Measurements from ENCODE around the gene FBXW10.
"Not testable (repeated sequence)": the region's sequence is repeated elsewhere in the genome, so short reads cannot be mapped to it uniquely, and the experiment has no call there.

DNA sequence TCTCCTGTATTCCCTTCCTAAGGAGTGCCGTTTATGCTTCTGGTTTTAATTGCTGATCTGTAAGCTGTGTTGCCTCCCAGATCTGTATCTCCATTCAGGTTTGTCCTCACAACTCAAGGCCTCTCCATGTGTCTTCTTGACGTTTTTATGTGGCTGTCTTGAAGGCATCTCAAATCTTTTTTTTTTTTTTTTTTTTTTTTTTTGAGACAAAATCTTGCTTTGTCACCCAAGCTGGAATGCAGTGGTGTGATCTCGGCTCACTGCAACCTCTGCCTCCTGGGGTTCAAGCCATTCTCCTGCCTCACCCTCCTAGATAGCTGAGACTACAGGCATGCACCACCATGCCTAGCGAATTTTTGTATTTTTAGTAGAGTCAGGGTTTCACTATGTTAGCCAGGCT is 51.0 kb downstream of the FBXW10 start:
- TF ChIP-seq, protein P1, sequence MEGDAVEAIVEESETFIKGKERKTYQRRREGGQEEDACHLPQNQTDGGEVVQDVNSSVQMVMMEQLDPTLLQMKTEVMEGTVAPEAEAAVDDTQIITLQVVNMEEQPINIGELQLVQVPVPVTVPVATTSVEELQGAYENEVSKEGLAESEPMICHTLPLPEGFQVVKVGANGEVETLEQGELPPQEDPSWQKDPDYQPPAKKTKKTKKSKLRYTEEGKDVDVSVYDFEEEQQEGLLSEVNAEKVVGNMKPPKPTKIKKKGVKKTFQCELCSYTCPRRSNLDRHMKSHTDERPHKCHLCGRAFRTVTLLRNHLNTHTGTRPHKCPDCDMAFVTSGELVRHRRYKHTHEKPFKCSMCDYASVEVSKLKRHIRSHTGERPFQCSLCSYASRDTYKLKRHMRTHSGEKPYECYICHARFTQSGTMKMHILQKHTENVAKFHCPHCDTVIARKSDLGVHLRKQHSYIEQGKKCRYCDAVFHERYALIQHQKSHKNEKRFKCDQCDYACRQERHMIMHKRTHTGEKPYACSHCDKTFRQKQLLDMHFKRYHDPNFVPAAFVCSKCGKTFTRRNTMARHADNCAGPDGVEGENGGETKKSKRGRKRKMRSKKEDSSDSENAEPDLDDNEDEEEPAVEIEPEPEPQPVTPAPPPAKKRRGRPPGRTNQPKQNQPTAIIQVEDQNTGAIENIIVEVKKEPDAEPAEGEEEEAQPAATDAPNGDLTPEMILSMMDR (conservative IDR thresholded peaks at IDR 0.05; ENCODE audit: low read depth, low read length) = not testable (repeated sequence)
- TF ChIP-seq POLR2A (IDR thresholded peaks at IDR 0.05; ENCODE audit: low read depth, low read length); SMC3 (IDR thresholded peaks at IDR 0.05; ENCODE audit: low read depth, low read length); MAFK (IDR thresholded peaks at IDR 0.05; ENCODE audit: low read depth, low read length); RFX5 (IDR thresholded peaks at IDR 0.05; ENCODE audit: low read depth, low read length); FOS (IDR thresholded peaks at IDR 0.05; ENCODE audit: low read depth, low read length); RCOR1 (IDR thresholded peaks at IDR 0.05; ENCODE audit: insufficient replicate concordance, low read length); RAD21 (IDR thresholded peaks at IDR 0.05; ENCODE audit: low read length); BHLHE40 (IDR thresholded peaks at IDR 0.05; ENCODE audit: low read depth, low read length); CEBPB (IDR thresholded peaks at IDR 0.05; ENCODE audit: low read depth, low read length); CHD1 (IDR thresholded peaks at IDR 0.05; ENCODE audit: low read depth, low read length); MXI1 (IDR thresholded peaks at IDR 0.05; ENCODE audit: borderline replicate concordance, low read depth, low read length): not testable (repeated sequence)
- TF ChIP-seq, protein P2, sequence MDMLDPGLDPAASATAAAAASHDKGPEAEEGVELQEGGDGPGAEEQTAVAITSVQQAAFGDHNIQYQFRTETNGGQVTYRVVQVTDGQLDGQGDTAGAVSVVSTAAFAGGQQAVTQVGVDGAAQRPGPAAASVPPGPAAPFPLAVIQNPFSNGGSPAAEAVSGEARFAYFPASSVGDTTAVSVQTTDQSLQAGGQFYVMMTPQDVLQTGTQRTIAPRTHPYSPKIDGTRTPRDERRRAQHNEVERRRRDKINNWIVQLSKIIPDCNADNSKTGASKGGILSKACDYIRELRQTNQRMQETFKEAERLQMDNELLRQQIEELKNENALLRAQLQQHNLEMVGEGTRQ (IDR thresholded peaks at IDR 0.05; ENCODE audit: low read depth, low read length) = not testable (repeated sequence)
- TF ChIP-seq, protein P3, sequence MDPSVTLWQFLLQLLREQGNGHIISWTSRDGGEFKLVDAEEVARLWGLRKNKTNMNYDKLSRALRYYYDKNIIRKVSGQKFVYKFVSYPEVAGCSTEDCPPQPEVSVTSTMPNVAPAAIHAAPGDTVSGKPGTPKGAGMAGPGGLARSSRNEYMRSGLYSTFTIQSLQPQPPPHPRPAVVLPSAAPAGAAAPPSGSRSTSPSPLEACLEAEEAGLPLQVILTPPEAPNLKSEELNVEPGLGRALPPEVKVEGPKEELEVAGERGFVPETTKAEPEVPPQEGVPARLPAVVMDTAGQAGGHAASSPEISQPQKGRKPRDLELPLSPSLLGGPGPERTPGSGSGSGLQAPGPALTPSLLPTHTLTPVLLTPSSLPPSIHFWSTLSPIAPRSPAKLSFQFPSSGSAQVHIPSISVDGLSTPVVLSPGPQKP (IDR thresholded peaks at IDR 0.05; ENCODE audit: borderline replicate concordance, low read depth, low read length) = not testable (repeated sequence)

Data from IMR-90 (cell line).